OCI-LY3 (cell line): ENCODE results near the gene SLC7A5.

Experiments used
- H2AFZ ChIP-seq: fragments of 200-600, 300-600 bp; shearing (Covaris generic); 2 replicates; pipeline ENCODE4 v1.6.0; 2014; ENCODE audit warnings: antibody characterized with exemption, low read depth, low read length
- H3K27ac ChIP-seq: fragments of 200-600, 300-600 bp; sonication (generic); 2 replicates; pipeline ENCODE4 v1.5.1; 2014; ENCODE audit warnings: mild to moderate bottlenecking, low read length, moderate library complexity, mixed read lengths
- H3K27me3 ChIP-seq: fragments of 200-600, 300-600 bp; sonication (generic); 2 replicates; pipeline ENCODE4 v1.6.1; 2014; ENCODE audit warnings: low read depth, low read length, mixed read lengths
- H3K36me3 ChIP-seq: fragments of 200-600, 300-600 bp; sonication (generic); replicated peaks from 2 replicates; pipeline ENCODE3; 2014; ENCODE audit warnings: low read depth, low read length, mixed read lengths
- H3K4me1 ChIP-seq: fragments of 300-600, 200-600 bp; sonication (generic); 2 replicates; pipeline ENCODE4 v1.6.1; 2014; ENCODE audit warnings: low read length, mixed read lengths
- H3K4me2 ChIP-seq: fragments of 200-600, 300-600 bp; sonication (generic); 2 replicates; pipeline ENCODE4 v1.6.1; 2014; ENCODE audit warnings: low read length, mixed read lengths
- H3K4me3 ChIP-seq: fragments of 300-600, 200-600 bp; sonication (generic); 2 replicates; pipeline ENCODE4 v1.5.1; 2014; ENCODE audit warnings: antibody characterized with exemption, mild to moderate bottlenecking, low read length, moderate library complexity
- H3K79me2 ChIP-seq: fragments of 300-600, 200-600 bp; shearing (Covaris generic); 2 replicates; pipeline ENCODE4 v1.6.1; 2014; ENCODE audit warnings: mild to moderate bottlenecking, low read length, mixed read lengths
- H3K9ac ChIP-seq: fragments of 300-600, 200-600 bp; shearing (Covaris generic); 2 replicates; pipeline ENCODE4 v1.6.0; 2014; ENCODE audit warnings: mild to moderate bottlenecking, low read length, moderate library complexity
- H3K9me3 ChIP-seq: fragments of 200-600, 300-600 bp; shearing (Covaris generic); 2 replicates; pipeline ENCODE4 v1.6.1; 2014; ENCODE audit warnings: low read length, mixed read lengths; ENCODE audit not compliant: insufficient read depth
- H4K20me1 ChIP-seq: fragments of 200-600, 300-600 bp; sonication (generic); 2 replicates; pipeline ENCODE4 v1.6.1; 2016; ENCODE audit warnings: low read length, mixed read lengths; ENCODE audit not compliant: insufficient read depth
- EZH2phosphoT487 ChIP-seq: fragments of 200-600 bp; shearing (Covaris generic); IDR thresholded peaks from 2 replicates; pipeline ENCODE4 v1.6.1; 2018; ENCODE audit warnings: antibody characterized with exemption, mixed run types, low read depth
- TF ChIP-seq, protein P1 (sequence below): fragments of 200-600, 300-600 bp; sonication (generic); IDR thresholded peaks from 2 replicates; pipeline ENCODE4 v1.5.1; 2014; ENCODE audit warnings: antibody characterized with exemption, low read length, low read depth

The SLC7A5 gene

DNA sequence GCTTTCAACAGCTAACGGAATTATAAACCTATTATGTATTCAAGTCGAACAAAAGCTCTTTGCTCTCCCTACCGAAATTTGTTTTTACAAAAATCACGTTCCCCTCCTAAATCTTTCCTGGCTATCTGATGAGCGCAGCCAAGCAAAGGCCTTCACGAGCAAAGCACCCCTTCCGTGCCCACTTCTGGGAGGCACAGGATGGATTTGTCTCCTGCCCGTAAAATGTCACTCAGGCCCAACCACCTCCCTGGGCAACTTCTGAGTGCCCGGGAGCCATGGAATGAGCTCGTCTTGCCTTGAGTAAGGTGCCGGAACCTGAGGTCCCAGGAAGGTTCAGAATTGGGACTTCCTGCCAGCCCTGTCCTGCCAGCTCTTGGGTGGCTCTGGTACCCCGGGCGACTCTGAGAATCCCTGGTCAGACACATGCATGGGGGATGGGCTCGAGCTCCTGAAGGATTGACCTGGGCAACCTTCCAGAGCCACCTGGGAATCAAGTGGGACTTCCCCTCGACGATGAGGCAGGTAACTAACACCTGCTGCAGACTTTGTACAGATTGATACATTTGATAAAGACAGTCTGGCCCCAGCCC is 19.8 kb downstream of the SLC7A5 start:
- Histone ChIP-seq H3K4me2 (no peak overlapping the region), H3K36me3 (peaks cover 73% of the 10 kb centered on the region), H3K9me3 (no peaks in the 10 kb centered on the region), H3K27ac (no peak overlapping the region; the same call in 1 of the 2 replicates), H3K79me2 (peaks cover 97% of the 10 kb centered on the region), H3K27me3 (no peaks in the 10 kb centered on the region), H3K9ac (no peak overlapping the region), H4K20me1 (peaks cover 89% of the 10 kb centered on the region), H3K4me1 (peaks cover 35% of the 10 kb centered on the region), H3K4me3 (no peak overlapping the region), H2AFZ (no peak overlapping the region)
- TF ChIP-seq, protein P1, sequence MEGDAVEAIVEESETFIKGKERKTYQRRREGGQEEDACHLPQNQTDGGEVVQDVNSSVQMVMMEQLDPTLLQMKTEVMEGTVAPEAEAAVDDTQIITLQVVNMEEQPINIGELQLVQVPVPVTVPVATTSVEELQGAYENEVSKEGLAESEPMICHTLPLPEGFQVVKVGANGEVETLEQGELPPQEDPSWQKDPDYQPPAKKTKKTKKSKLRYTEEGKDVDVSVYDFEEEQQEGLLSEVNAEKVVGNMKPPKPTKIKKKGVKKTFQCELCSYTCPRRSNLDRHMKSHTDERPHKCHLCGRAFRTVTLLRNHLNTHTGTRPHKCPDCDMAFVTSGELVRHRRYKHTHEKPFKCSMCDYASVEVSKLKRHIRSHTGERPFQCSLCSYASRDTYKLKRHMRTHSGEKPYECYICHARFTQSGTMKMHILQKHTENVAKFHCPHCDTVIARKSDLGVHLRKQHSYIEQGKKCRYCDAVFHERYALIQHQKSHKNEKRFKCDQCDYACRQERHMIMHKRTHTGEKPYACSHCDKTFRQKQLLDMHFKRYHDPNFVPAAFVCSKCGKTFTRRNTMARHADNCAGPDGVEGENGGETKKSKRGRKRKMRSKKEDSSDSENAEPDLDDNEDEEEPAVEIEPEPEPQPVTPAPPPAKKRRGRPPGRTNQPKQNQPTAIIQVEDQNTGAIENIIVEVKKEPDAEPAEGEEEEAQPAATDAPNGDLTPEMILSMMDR = no peak
- no peak for TF ChIP-seq EZH2phosphoT487

DNA sequence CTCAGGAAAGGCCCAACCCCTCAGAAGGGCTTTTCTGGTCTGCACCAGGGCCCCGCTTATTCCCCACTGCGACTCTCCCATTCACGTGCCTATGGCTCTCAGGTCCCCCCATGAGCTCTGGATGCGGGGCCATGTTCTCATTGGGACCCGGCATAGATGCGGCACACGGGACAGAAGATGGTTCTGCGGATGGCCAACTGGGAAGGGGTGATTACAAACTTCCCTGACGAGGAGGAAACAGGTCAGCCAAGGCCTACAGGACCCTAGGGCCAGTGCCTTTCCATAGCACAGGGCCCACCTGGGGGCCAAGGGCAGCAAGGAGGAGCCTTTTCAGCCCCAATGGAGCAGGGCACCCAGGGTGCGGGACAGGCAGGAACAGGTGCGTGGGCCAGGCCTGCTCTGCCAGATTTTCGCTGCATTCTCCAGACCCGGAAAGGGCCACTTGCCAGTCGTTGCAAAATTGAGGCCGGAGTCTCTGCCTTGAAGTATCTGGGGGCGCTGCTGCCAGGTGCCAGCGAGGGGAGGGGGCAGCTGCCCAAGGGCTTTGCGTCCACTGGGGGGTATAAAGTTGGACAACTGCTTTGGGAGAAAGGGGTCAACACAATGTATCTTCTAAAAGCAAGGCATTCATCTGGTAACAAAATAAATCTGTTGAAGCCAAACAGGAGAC is 20.5 kb downstream of the SLC7A5 start:
- TF ChIP-seq EZH2phosphoT487 = no peak
- TF ChIP-seq, protein P1 = no peak
- H4K20me1 ChIP-seq = peaks cover 90% of the 10 kb centered on the region
- H3K4me3 ChIP-seq = no peak overlapping the region
- no peak overlapping the region for H2AFZ ChIP-seq
- peaks cover 99% of the 10 kb centered on the region for H3K79me2 ChIP-seq
- no peak overlapping the region for H3K27ac ChIP-seq
- peaks cover 80% of the 10 kb centered on the region for H3K36me3 ChIP-seq
- H3K9me3 ChIP-seq = no peaks in the 10 kb centered on the region
- no peak overlapping the region for H3K4me2 ChIP-seq
- H3K9ac ChIP-seq = no peak overlapping the region
- H3K27me3 ChIP-seq = no peaks in the 10 kb centered on the region
- H3K4me1 ChIP-seq = peaks cover 29% of the 10 kb centered on the region

DNA sequence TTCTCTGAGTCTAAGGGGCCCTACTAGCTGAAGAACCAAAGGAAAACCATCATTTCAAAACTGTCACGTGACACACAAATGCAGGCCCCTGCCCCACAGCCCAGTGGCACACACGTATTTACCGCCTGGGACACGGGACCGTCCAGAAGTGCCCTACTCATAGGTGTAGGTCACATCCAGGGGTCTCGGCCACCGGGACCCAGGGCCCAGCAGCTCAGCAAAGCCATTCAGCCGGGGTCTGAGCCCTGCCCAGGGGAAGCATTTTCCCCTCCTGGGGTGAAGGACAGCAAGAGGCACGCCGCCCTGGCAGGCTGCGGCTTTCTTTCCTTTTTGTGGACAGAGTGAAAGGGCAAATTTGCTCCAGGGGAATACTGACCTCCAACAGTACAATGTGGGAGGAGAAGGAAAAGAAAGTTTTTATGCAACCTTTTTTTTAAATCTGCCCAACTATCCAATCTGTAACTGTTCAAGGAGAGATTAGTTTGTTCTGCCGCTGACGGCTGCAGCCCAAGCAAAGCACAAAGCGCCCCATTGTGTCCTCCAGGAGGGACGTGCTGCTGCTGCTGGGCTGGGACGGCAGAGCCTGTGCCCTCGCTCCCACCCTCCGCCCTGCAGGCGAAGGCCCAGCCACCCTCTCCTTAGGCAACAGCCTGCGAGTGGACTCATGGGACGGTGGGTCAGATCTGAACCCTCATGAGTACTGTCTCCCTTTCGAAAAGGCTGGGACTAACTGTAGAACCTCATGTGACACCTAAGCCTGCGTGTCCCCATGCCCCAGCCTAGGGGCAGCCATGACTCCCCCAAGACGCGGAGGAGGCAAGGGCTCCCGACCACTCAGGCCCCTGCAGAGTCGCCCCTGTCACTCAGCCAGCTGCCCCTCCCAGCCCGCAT is 21.3 kb downstream of the SLC7A5 start:
- Histone ChIP-seq H3K4me1 (peaks cover 26% of the 10 kb centered on the region), H4K20me1 (peaks cover 92% of the 10 kb centered on the region), H3K9me3 (no peaks in the 10 kb centered on the region), H3K27ac (no peak overlapping the region), H3K36me3 (peaks cover 80% of the 10 kb centered on the region), H3K79me2 (peaks cover 97% of the 10 kb centered on the region), H3K9ac (no peak overlapping the region), H3K4me2 (no peak overlapping the region), H2AFZ (no peak overlapping the region), H3K4me3 (no peak overlapping the region), H3K27me3 (no peaks in the 10 kb centered on the region)
- no peak for TF ChIP-seq EZH2phosphoT487
- TF ChIP-seq, protein P1 = no peak

DNA sequence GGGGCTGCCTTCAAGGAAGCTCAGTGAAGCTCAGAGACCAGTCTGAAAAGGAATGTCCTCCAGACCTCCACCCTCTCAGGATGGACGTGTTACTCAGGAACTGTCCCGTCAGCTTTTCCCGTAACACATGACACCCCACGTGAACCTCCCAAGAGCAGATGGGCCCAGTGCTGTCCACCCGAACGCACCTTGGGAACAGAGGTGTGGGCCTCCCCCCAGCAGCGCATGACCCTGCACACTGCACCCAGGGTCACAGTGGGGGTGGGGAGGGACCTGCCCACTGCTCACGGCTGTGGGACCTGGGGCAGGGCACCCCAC is 21.9 kb downstream of the SLC7A5 start:
- H2AFZ ChIP-seq = no peak overlapping the region
- H4K20me1 ChIP-seq = peaks cover 94% of the 10 kb centered on the region
- no peak overlapping the region for H3K4me3 ChIP-seq
- peaks cover 23% of the 10 kb centered on the region for H3K4me1 ChIP-seq
- H3K79me2 ChIP-seq = peaks cover 97% of the 10 kb centered on the region
- no peaks in the 10 kb centered on the region for H3K9me3 ChIP-seq
- H3K4me2 ChIP-seq = no peak overlapping the region
- no peak overlapping the region for H3K27ac ChIP-seq
- no peak overlapping the region for H3K9ac ChIP-seq
- no peaks in the 10 kb centered on the region for H3K27me3 ChIP-seq
- TF ChIP-seq, protein P1 = no peak
- TF ChIP-seq EZH2phosphoT487 = no peak
- H3K36me3 ChIP-seq = peaks cover 81% of the 10 kb centered on the region
